Measurements from ENCODE around the gene CPE.

Gene CPE

DNA sequence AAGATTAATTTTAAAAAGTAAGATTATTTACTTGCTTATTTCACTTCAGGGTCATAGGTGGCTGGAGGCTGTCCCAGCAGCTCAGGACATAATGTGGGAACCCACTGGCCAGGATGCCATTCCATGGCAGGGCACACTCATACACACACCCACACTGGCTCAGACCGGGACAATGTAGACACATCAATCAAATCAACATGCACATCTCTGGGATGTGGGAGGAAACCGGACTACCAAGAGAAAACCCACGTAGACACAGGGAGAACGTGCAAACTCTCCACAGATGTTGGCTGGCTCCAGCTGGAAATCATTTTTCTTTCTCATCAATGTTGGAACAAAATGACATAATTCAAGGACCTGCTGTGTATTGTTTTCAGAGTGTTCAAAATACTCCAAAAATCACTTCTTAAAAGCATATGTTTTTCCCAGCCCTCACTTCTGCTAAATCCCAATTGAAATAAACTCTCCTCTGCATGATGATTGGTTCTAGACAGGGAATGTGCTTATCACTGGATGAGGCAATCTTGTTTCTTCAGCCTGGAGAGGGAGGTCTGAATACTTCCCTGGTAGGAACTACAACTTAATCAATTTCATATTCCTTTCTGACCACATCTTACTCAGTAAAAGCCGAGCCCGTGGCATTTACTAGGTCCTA lies 18.6 kb upstream of the CPE start:
- TF ChIP-seq ZFP3 (CRISPR knock-in tag; IDR thresholded peaks at IDR 0.05), result no peak
- TF ChIP-seq TCF4 (CRISPR knock-in tag; IDR thresholded peaks at IDR 0.05; ENCODE audit: borderline replicate concordance), result no peak
- no peak for TF ChIP-seq ZNF8 (CRISPR knock-in tag; IDR thresholded peaks at IDR 0.05)
- TF ChIP-seq RARB (CRISPR knock-in tag; IDR thresholded peaks at IDR 0.05), result no peak
- TF ChIP-seq ZC3H10 (CRISPR knock-in tag; IDR thresholded peaks at IDR 0.05), result no peak
- no peak for TF ChIP-seq BACH2 (CRISPR knock-in tag; IDR thresholded peaks at IDR 0.05; ENCODE audit: borderline replicate concordance)
- TF ChIP-seq ZFP30 (CRISPR knock-in tag; IDR thresholded peaks at IDR 0.05), result no peak
- TF ChIP-seq ZNF565 (CRISPR knock-in tag; conservative IDR thresholded peaks at IDR 0.05; ENCODE audit: low read depth), result no peak
- TF ChIP-seq, protein P1, sequence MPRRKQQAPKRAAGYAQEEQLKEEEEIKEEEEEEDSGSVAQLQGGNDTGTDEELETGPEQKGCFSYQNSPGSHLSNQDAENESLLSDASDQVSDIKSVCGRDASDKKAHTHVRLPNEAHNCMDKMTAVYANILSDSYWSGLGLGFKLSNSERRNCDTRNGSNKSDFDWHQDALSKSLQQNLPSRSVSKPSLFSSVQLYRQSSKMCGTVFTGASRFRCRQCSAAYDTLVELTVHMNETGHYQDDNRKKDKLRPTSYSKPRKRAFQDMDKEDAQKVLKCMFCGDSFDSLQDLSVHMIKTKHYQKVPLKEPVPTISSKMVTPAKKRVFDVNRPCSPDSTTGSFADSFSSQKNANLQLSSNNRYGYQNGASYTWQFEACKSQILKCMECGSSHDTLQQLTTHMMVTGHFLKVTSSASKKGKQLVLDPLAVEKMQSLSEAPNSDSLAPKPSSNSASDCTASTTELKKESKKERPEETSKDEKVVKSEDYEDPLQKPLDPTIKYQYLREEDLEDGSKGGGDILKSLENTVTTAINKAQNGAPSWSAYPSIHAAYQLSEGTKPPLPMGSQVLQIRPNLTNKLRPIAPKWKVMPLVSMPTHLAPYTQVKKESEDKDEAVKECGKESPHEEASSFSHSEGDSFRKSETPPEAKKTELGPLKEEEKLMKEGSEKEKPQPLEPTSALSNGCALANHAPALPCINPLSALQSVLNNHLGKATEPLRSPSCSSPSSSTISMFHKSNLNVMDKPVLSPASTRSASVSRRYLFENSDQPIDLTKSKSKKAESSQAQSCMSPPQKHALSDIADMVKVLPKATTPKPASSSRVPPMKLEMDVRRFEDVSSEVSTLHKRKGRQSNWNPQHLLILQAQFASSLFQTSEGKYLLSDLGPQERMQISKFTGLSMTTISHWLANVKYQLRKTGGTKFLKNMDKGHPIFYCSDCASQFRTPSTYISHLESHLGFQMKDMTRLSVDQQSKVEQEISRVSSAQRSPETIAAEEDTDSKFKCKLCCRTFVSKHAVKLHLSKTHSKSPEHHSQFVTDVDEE (CRISPR knock-in tag; IDR thresholded peaks at IDR 0.05), result no peak
- TF ChIP-seq ESRRG (CRISPR knock-in tag; IDR thresholded peaks at IDR 0.05), result no peak
- no peak for TF ChIP-seq CSDC2 (CRISPR knock-in tag; IDR thresholded peaks at IDR 0.05)
- TF ChIP-seq ISL1 (CRISPR knock-in tag; IDR thresholded peaks at IDR 0.05), result no peak
- TF ChIP-seq PPARA (CRISPR knock-in tag; IDR thresholded peaks at IDR 0.05; ENCODE audit: borderline replicate concordance), result no peak
- TF ChIP-seq, protein P2, sequence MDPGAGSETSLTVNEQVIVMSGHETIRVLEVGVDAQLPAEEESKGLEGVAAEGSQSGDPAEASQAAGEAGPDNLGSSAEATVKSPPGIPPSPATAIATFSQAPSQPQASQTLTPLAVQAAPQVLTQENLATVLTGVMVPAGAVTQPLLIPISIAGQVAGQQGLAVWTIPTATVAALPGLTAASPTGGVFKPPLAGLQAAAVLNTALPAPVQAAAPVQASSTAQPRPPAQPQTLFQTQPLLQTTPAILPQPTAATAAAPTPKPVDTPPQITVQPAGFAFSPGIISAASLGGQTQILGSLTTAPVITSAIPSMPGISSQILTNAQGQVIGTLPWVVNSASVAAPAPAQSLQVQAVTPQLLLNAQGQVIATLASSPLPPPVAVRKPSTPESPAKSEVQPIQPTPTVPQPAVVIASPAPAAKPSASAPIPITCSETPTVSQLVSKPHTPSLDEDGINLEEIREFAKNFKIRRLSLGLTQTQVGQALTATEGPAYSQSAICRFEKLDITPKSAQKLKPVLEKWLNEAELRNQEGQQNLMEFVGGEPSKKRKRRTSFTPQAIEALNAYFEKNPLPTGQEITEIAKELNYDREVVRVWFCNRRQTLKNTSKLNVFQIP (CRISPR knock-in tag; IDR thresholded peaks at IDR 0.05; ENCODE audit: borderline replicate concordance, low read depth), result no peak
- TF ChIP-seq OSR1 (CRISPR knock-in tag; IDR thresholded peaks at IDR 0.05), result no peak
- no peak for TF ChIP-seq SNAI2 (CRISPR knock-in tag; IDR thresholded peaks at IDR 0.05)
- TF ChIP-seq ZNF70 (CRISPR knock-in tag; IDR thresholded peaks at IDR 0.05), result no peak
- TF ChIP-seq, protein P3, sequence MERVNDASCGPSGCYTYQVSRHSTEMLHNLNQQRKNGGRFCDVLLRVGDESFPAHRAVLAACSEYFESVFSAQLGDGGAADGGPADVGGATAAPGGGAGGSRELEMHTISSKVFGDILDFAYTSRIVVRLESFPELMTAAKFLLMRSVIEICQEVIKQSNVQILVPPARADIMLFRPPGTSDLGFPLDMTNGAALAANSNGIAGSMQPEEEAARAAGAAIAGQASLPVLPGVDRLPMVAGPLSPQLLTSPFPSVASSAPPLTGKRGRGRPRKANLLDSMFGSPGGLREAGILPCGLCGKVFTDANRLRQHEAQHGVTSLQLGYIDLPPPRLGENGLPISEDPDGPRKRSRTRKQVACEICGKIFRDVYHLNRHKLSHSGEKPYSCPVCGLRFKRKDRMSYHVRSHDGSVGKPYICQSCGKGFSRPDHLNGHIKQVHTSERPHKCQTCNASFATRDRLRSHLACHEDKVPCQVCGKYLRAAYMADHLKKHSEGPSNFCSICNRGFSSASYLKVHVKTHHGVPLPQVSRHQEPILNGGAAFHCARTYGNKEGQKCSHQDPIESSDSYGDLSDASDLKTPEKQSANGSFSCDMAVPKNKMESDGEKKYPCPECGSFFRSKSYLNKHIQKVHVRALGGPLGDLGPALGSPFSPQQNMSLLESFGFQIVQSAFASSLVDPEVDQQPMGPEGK (CRISPR knock-in tag; IDR thresholded peaks at IDR 0.05; ENCODE audit: borderline replicate concordance), result no peak
- no peak for ATAC-seq

DNA sequence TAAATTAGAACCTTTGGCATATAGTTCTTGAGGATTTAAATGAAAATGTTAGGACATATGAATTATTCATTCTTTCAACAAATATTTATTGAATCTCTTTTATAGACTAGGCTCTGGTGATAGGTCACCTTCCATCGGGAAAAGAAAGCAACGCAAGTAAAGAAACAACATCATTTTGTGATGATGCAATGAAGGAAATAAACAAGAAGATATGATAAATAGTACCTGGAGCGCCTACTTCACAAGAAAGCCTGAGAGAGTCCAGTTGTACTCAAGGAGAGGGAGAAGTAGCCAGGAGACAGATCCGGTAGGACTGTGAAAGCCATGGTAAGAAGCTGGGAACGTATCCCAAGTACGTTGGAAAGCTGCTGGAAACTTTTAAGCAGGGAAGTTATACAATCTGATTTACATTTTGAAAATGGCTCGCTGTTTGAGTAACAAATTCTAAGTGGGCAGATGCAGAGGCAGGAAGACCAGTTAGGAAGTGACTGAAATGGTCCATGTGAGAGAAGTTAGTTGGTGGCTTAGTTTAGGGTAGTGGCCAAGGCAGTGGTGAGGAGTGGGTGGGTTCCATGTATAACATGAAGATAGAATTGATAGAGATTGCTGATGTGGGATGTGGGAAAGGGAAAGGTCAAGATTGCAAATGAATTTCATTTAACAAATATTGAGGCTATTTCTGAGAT lies 17.7 kb upstream of the CPE start:
- TF ChIP-seq, protein P4, sequence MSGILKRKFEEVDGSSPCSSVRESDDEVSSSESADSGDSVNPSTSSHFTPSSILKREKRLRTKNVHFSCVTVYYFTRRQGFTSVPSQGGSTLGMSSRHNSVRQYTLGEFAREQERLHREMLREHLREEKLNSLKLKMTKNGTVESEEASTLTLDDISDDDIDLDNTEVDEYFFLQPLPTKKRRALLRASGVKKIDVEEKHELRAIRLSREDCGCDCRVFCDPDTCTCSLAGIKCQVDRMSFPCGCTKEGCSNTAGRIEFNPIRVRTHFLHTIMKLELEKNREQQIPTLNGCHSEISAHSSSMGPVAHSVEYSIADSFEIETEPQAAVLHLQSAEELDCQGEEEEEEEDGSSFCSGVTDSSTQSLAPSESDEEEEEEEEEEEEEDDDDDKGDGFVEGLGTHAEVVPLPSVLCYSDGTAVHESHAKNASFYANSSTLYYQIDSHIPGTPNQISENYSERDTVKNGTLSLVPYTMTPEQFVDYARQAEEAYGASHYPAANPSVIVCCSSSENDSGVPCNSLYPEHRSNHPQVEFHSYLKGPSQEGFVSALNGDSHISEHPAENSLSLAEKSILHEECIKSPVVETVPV (CRISPR knock-in tag; IDR thresholded peaks at IDR 0.05), result no peak
- TF ChIP-seq BACH2 (CRISPR knock-in tag; IDR thresholded peaks at IDR 0.05; ENCODE audit: borderline replicate concordance), result no peak
- TF ChIP-seq SNAI2 (CRISPR knock-in tag; IDR thresholded peaks at IDR 0.05), result no peak
- TF ChIP-seq ISL1 (CRISPR knock-in tag; IDR thresholded peaks at IDR 0.05), result no peak
- TF ChIP-seq ARNTL (CRISPR knock-in tag; IDR thresholded peaks at IDR 0.05; ENCODE audit: borderline replicate concordance, low read depth), result no peak
- no peak for TF ChIP-seq PPARA (CRISPR knock-in tag; IDR thresholded peaks at IDR 0.05; ENCODE audit: borderline replicate concordance)
- no peak for ATAC-seq

DNA sequence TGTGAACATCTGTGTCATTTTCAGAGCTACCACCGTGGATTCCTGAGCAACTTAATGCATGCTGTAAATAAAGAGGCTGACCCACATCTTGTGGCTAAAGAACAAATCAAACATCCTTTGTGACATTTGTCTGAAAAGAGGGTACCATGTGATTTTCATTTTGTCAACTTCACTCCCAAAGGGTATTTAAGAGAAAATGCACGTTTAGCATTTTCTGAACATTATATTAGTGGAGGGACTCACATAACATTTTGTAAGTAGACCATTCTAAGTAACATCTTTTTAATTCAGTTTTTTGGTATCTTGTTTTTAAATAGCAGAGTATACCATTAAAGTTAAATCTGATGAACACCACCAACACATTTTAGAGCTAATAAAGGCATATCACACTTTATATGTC lies 17.0 kb upstream of the CPE start:
- TF ChIP-seq ESRRG (CRISPR knock-in tag; IDR thresholded peaks at IDR 0.05) (no peak), ZNF70 (CRISPR knock-in tag; IDR thresholded peaks at IDR 0.05) (no peak), ZNF565 (CRISPR knock-in tag; conservative IDR thresholded peaks at IDR 0.05; ENCODE audit: low read depth) (no peak), TCF4 (CRISPR knock-in tag; IDR thresholded peaks at IDR 0.05; ENCODE audit: borderline replicate concordance) (no peak), PPARA (CRISPR knock-in tag; IDR thresholded peaks at IDR 0.05; ENCODE audit: borderline replicate concordance) (no peak), OSR1 (CRISPR knock-in tag; IDR thresholded peaks at IDR 0.05) (no peak)
- no peak for ATAC-seq

Data from SK-N-SH treated with all-trans-retinoic acid at 6 μM for 48 hours (cell line).